ENCODE results near the gene HS2ST1.

Gene HS2ST1

GRCh38 chr1:87044840-87045239 lies 130.4 kb downstream of the HS2ST1 start:
- WGBS, 2 experiments (ENCODE audit: insufficient coverage in 2 of 2): 86 to 91% methylated on average over 2 to 4 of the region's 5 CpGs
- H3K27ac ChIP-seq (ENCODE audit: low read depth, low read length, severe bottlenecking): no peak overlapping the region
- H3K9me3 ChIP-seq (ENCODE audit: control insufficient read depth, low read length): no peaks in the 10 kb centered on the region
- no peak overlapping the region for H3K4me3 ChIP-seq (ENCODE audit: extremely low read depth, insufficient read depth, low read length, poor library complexity, severe bottlenecking)
- H3K4me1 ChIP-seq (ENCODE audit: control insufficient read depth, insufficient read depth, low read length, poor library complexity, severe bottlenecking): no peaks in the 10 kb centered on the region
- H3K36me3 ChIP-seq (ENCODE audit: control insufficient read depth, insufficient read depth, low read length): no peaks in the 10 kb centered on the region

- Histone ChIP-seq H3K4me1 (ENCODE audit: control insufficient read depth, insufficient read depth, low read length, poor library complexity, severe bottlenecking) (no peaks in the 10 kb centered on the region), H3K9me3 (ENCODE audit: control insufficient read depth, low read length) (no peaks in the 10 kb centered on the region), H3K4me3 (ENCODE audit: extremely low read depth, insufficient read depth, low read length, poor library complexity, severe bottlenecking) (no peak overlapping the region), H3K27ac (ENCODE audit: low read depth, low read length, severe bottlenecking) (no peak overlapping the region), H3K36me3 (ENCODE audit: control insufficient read depth, insufficient read depth, low read length) (no peaks in the 10 kb centered on the region)
- 89 to 100% methylated on average over 2 to 4 of the region's 5 CpGs for WGBS, 2 experiments (ENCODE audit: insufficient coverage in 2 of 2)
Observed at GRCh38 chr1:87045761-87046304, 131.4 kb downstream of the HS2ST1 start.

- no peaks in the 10 kb centered on the region for H3K4me1 ChIP-seq (ENCODE audit: control insufficient read depth, insufficient read depth, low read length, poor library complexity, severe bottlenecking)
- no peak overlapping the region for H3K4me3 ChIP-seq (ENCODE audit: extremely low read depth, insufficient read depth, low read length, poor library complexity, severe bottlenecking)
- no peaks in the 10 kb centered on the region for H3K36me3 ChIP-seq (ENCODE audit: control insufficient read depth, insufficient read depth, low read length)
- H3K9me3 ChIP-seq (ENCODE audit: control insufficient read depth, low read length): no peaks in the 10 kb centered on the region
- 50 to 100% methylated on average over 1 to 2 of the region's 4 CpGs for WGBS, 2 experiments (ENCODE audit: insufficient coverage in 2 of 2)
- no peak overlapping the region for H3K27ac ChIP-seq (ENCODE audit: low read depth, low read length, severe bottlenecking)
Observed at GRCh38 chr1:87046951-87047350, 132.5 kb downstream of the HS2ST1 start.

GRCh38 chr1:87048237-87048636 lies 133.8 kb downstream of the HS2ST1 start:
- Histone ChIP-seq H3K27ac (ENCODE audit: low read depth, low read length, severe bottlenecking) (no peak overlapping the region), H3K4me1 (ENCODE audit: control insufficient read depth, insufficient read depth, low read length, poor library complexity, severe bottlenecking) (no peaks in the 10 kb centered on the region), H3K4me3 (ENCODE audit: extremely low read depth, insufficient read depth, low read length, poor library complexity, severe bottlenecking) (no peak overlapping the region), H3K36me3 (ENCODE audit: control insufficient read depth, insufficient read depth, low read length) (no peaks in the 10 kb centered on the region), H3K9me3 (ENCODE audit: control insufficient read depth, low read length) (no peaks in the 10 kb centered on the region)
- 100% methylated on average over 2 of the region's 3 CpGs for WGBS, 2 experiments (ENCODE audit: insufficient coverage in 2 of 2)

- Histone ChIP-seq H3K36me3 (ENCODE audit: control insufficient read depth, insufficient read depth, low read length) (no peaks in the 10 kb centered on the region), H3K27ac (ENCODE audit: low read depth, low read length, severe bottlenecking) (no peak overlapping the region), H3K4me1 (ENCODE audit: control insufficient read depth, insufficient read depth, low read length, poor library complexity, severe bottlenecking) (no peaks in the 10 kb centered on the region), H3K4me3 (ENCODE audit: extremely low read depth, insufficient read depth, low read length, poor library complexity, severe bottlenecking) (no peak overlapping the region), H3K9me3 (ENCODE audit: control insufficient read depth, low read length) (no peaks in the 10 kb centered on the region)
- 92 to 100% methylated on average over 3 of the region's 5 CpGs for WGBS, 2 experiments (ENCODE audit: insufficient coverage in 2 of 2)
Observed at GRCh38 chr1:87051965-87052364, 137.5 kb downstream of the HS2ST1 start.

GRCh38 chr1:87052400-87052799 lies 138.0 kb downstream of the HS2ST1 start:
- H3K9me3 ChIP-seq (ENCODE audit: control insufficient read depth, low read length): no peaks in the 10 kb centered on the region
- 86 to 100% methylated on average over 1 of the region's 3 CpGs for WGBS, 2 experiments (ENCODE audit: insufficient coverage in 2 of 2)
- no peaks in the 10 kb centered on the region for H3K36me3 ChIP-seq (ENCODE audit: control insufficient read depth, insufficient read depth, low read length)
- no peak overlapping the region for H3K27ac ChIP-seq (ENCODE audit: low read depth, low read length, severe bottlenecking)
- no peaks in the 10 kb centered on the region for H3K4me1 ChIP-seq (ENCODE audit: control insufficient read depth, insufficient read depth, low read length, poor library complexity, severe bottlenecking)
- H3K4me3 ChIP-seq (ENCODE audit: extremely low read depth, insufficient read depth, low read length, poor library complexity, severe bottlenecking): no peak overlapping the region

- no peaks in the 10 kb centered on the region for H3K9me3 ChIP-seq (ENCODE audit: control insufficient read depth, low read length)
- no peak overlapping the region for H3K4me3 ChIP-seq (ENCODE audit: extremely low read depth, insufficient read depth, low read length, poor library complexity, severe bottlenecking)
- H3K27ac ChIP-seq (ENCODE audit: low read depth, low read length, severe bottlenecking): no peak overlapping the region
- no peaks in the 10 kb centered on the region for H3K4me1 ChIP-seq (ENCODE audit: control insufficient read depth, insufficient read depth, low read length, poor library complexity, severe bottlenecking)
- no peaks in the 10 kb centered on the region for H3K36me3 ChIP-seq (ENCODE audit: control insufficient read depth, insufficient read depth, low read length)
- WGBS, 2 experiments (ENCODE audit: insufficient coverage in 2 of 2): no CpG with 5 or more reads among the region's 1 CpG
Observed at GRCh38 chr1:87052961-87053360, 138.5 kb downstream of the HS2ST1 start.

- no peak overlapping the region for H3K4me3 ChIP-seq (ENCODE audit: extremely low read depth, insufficient read depth, low read length, poor library complexity, severe bottlenecking)
- no peaks in the 10 kb centered on the region for H3K36me3 ChIP-seq (ENCODE audit: control insufficient read depth, insufficient read depth, low read length)
- WGBS, 2 experiments (ENCODE audit: insufficient coverage in 2 of 2): 100% methylated on average over 1 of the region's 1 CpG; no CpG with 5 or more reads in 1 of the 2 experiments
- no peak overlapping the region for H3K27ac ChIP-seq (ENCODE audit: low read depth, low read length, severe bottlenecking)
- no peaks in the 10 kb centered on the region for H3K9me3 ChIP-seq (ENCODE audit: control insufficient read depth, low read length)
- no peaks in the 10 kb centered on the region for H3K4me1 ChIP-seq (ENCODE audit: control insufficient read depth, insufficient read depth, low read length, poor library complexity, severe bottlenecking)
Observed at GRCh38 chr1:87053446-87053845, 139.0 kb downstream of the HS2ST1 start.

- no peak overlapping the region for H3K4me3 ChIP-seq (ENCODE audit: extremely low read depth, insufficient read depth, low read length, poor library complexity, severe bottlenecking)
- no peaks in the 10 kb centered on the region for H3K36me3 ChIP-seq (ENCODE audit: control insufficient read depth, insufficient read depth, low read length)
- no peaks in the 10 kb centered on the region for H3K9me3 ChIP-seq (ENCODE audit: control insufficient read depth, low read length)
- H3K4me1 ChIP-seq (ENCODE audit: control insufficient read depth, insufficient read depth, low read length, poor library complexity, severe bottlenecking): no peaks in the 10 kb centered on the region
- no peak overlapping the region for H3K27ac ChIP-seq (ENCODE audit: low read depth, low read length, severe bottlenecking)
Observed at GRCh38 chr1:87056974-87057373, 142.5 kb downstream of the HS2ST1 start.

- H3K4me1 ChIP-seq (ENCODE audit: control insufficient read depth, insufficient read depth, low read length, poor library complexity, severe bottlenecking): no peaks in the 10 kb centered on the region
- no peaks in the 10 kb centered on the region for H3K36me3 ChIP-seq (ENCODE audit: control insufficient read depth, insufficient read depth, low read length)
- no CpG with 5 or more reads among the region's 1 CpG for WGBS, 2 experiments (ENCODE audit: insufficient coverage in 2 of 2)
- H3K4me3 ChIP-seq (ENCODE audit: extremely low read depth, insufficient read depth, low read length, poor library complexity, severe bottlenecking): no peak overlapping the region
- no peak overlapping the region for H3K27ac ChIP-seq (ENCODE audit: low read depth, low read length, severe bottlenecking)
- no peaks in the 10 kb centered on the region for H3K9me3 ChIP-seq (ENCODE audit: control insufficient read depth, low read length)
Observed at GRCh38 chr1:87058343-87058649, 143.9 kb downstream of the HS2ST1 start.

GRCh38 chr1:87061742-87062156 lies 147.3 kb downstream of the HS2ST1 start:
- Histone ChIP-seq H3K4me1 (ENCODE audit: control insufficient read depth, insufficient read depth, low read length, poor library complexity, severe bottlenecking) (no peaks in the 10 kb centered on the region), H3K4me3 (ENCODE audit: extremely low read depth, insufficient read depth, low read length, poor library complexity, severe bottlenecking) (no peak overlapping the region), H3K27ac (ENCODE audit: low read depth, low read length, severe bottlenecking) (no peak overlapping the region), H3K36me3 (ENCODE audit: control insufficient read depth, insufficient read depth, low read length) (no peaks in the 10 kb centered on the region), H3K9me3 (ENCODE audit: control insufficient read depth, low read length) (no peaks in the 10 kb centered on the region)

GRCh38 chr1:87062687-87063086 lies 148.3 kb downstream of the HS2ST1 start:
- Histone ChIP-seq H3K4me1 (ENCODE audit: control insufficient read depth, insufficient read depth, low read length, poor library complexity, severe bottlenecking) (no peaks in the 10 kb centered on the region), H3K9me3 (ENCODE audit: control insufficient read depth, low read length) (no peaks in the 10 kb centered on the region), H3K27ac (ENCODE audit: low read depth, low read length, severe bottlenecking) (no peak overlapping the region), H3K4me3 (ENCODE audit: extremely low read depth, insufficient read depth, low read length, poor library complexity, severe bottlenecking) (no peak overlapping the region), H3K36me3 (ENCODE audit: control insufficient read depth, insufficient read depth, low read length) (no peaks in the 10 kb centered on the region)
- WGBS, 2 experiments (ENCODE audit: insufficient coverage in 2 of 2): 88 to 100% methylated on average over 1 to 2 of the region's 2 CpGs
